GM12872 (cell line): ENCODE results near the gene RNASE7.

Experiments
- CTCF ChIP-seq: IDR thresholded peaks from 3 replicates; pipeline ENCODE4 v1.5.1; 2011; ENCODE audit warnings: low read depth, mild to moderate bottlenecking, low read length, moderate library complexity; ENCODE audit not compliant: insufficient read depth

The RNASE7 gene

DNA sequence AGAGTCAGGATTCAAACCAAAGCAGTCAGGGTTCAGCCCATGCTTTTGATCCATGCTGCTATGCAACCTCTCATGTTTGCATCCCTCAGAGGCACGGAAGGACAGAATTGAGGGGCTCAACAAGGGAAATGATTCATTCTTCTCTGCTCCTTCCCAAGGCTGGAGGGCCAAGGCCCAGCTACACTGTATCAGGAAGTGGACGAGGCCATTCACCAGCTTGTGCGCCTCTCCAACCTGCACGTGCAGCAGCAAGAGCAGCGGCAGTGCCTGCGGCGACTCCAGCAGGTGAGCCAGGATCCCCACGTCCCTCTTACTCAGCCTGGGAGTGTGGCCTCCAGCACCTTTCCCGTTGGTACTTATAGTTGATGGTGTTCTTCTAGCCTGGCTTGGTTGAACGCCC is 36.6 kb downstream of the RNASE7 start:
- no peak for TF ChIP-seq CTCF

- no peak for TF ChIP-seq CTCF
Observed at GRCh38 chr14:21081521-21082142, 39.5 kb downstream of the RNASE7 start.

DNA sequence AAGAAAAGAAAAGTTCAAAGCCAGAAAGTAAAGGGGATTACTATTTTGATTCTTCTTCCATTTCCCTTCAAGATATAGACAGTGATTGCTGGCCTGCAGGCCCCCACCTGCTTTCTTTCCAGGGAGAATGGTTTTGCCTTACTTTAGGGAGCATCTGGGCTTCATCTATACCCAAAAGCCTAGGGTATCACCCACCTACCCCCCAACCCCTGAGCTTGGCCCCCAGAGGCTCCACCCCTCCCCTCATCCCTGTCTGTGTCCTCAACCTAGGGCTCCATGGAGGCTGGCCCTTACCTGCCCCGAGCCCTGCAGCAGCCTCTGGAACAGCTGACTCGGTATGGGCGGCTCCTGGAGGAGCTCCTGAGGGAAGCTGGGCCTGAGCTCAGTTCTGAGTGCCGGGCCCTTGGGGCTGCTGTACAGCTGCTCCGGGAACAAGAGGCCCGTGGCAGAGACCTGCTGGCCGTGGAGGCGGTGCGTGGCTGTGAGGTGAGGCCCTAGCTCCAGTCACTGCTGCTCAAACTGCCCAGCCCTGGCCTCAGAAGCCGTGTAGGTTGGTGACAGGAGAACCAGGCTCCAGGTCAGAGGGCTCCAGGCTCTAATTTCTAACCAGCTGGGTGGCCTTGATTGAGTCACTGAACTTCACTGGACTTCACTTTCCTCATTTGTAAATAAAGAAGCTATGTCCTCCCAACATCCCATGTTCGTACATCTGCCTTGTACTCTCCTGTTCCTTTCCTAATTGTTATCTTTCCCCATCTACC is 41.6 kb downstream of the RNASE7 start:
- TF ChIP-seq CTCF = no peak

- no peak for TF ChIP-seq CTCF
Observed at GRCh38 chr14:21084396-21084795, 42.2 kb downstream of the RNASE7 start.

- no peak for TF ChIP-seq CTCF
Observed at GRCh38 chr14:21084998-21085853, 43.1 kb downstream of the RNASE7 start.

GRCh38 chr14:21086908-21087293 is 44.7 kb downstream of the RNASE7 start:
- TF ChIP-seq CTCF = no peak
